ENCODE data around the gene NKX1-1.

GRCh38 chr4:1419708-1420107 lies 13.5 kb upstream of the NKX1-1 start:
- TF ChIP-seq POU2F2 (IDR thresholded peaks at IDR 0.05; ENCODE audit: low read depth, low read length), result no peak
- TF ChIP-seq TAF1 (IDR thresholded peaks at IDR 0.05; ENCODE audit: low read depth, low read length), result no peak
- no peak for TF ChIP-seq POLR2A (IDR thresholded peaks at IDR 0.05; ENCODE audit: low read depth, low read length)
- TF ChIP-seq PAX5 (IDR thresholded peaks at IDR 0.05; ENCODE audit: insufficient read depth, low read length, severe bottlenecking), result no peak
- TF ChIP-seq POLR2AphosphoS5 (IDR thresholded peaks at IDR 0.05; ENCODE audit: low read depth, low read length), result no peak
- TF ChIP-seq SPI1 (IDR thresholded peaks at IDR 0.05; ENCODE audit: low read depth, low read length), result no peak

All from GM12891 (cell line).